CD4-positive, alpha-beta T cell treated with Interleukin-6 at 100 ng/mL for 8 hours (primary cell): ENCODE data around the gene HOXA3.

Experiments used
- DNase-seq: peaks from one replicate; pipeline ENCODE4 v3.0.0-alpha.2; 2020; ENCODE audit warnings: mixed read lengths, low spot score

The HOXA3 gene

GRCh38 chr7:27189295-27189996, 37.1 kb upstream of the HOXA3 start:
- no peak for DNase-seq

- DNase-seq, result peak; percentile 49
These were observed 36.3 kb upstream of the HOXA3 start for GRCh38 chr7:27188386-27189294.

GRCh38 chr7:27187475-27188385, 35.3 kb upstream of the HOXA3 start:
- no peak for DNase-seq

- no peak for DNase-seq
These were observed 34.5 kb upstream of the HOXA3 start for GRCh38 chr7:27186668-27187474.

- no peak for DNase-seq
These were observed 33.7 kb upstream of the HOXA3 start for GRCh38 chr7:27185854-27186667.

- no peak for DNase-seq
These were observed 32.9 kb upstream of the HOXA3 start, which contains the start of gene HOXA11 for GRCh38 chr7:27185013-27185853. TSS of gene HOXA11 (minus strand) at chr7:27185232. CDS start at chr7:27185144, 88 bp downstream.

- DNase-seq, result no peak
These were observed 32.1 kb upstream of the HOXA3 start for GRCh38 chr7:27184337-27185012.

GRCh38 chr7:27183682-27184336, 31.4 kb upstream of the HOXA3 start:
- no peak for DNase-seq

GRCh38 chr7:27182861-27183681, 30.7 kb upstream of the HOXA3 start:
- DNase-seq, result no peak

- no peak for DNase-seq
These were observed 30.0 kb upstream of the HOXA3 start for GRCh38 chr7:27182285-27182841.

- no peak for DNase-seq
These were observed 29.5 kb upstream of the HOXA3 start for GRCh38 chr7:27181795-27182275.

GRCh38 chr7:27180431-27181420, 28.3 kb upstream of the HOXA3 start:
- no peak for DNase-seq

GRCh38 chr7:27179503-27180430, 27.4 kb upstream of the HOXA3 start:
- peak; percentile 52 for DNase-seq

- no peak for DNase-seq
These were observed 26.6 kb upstream of the HOXA3 start for GRCh38 chr7:27179030-27179429.
